K562 (cell line): Measurements from ENCODE around the gene HPS4. TPM values are rescaled to one million over a fixed set of nuclear protein-coding genes. Genes with fewer than 3 reads are reported as not detected.

Source experiments
- ATAC-seq: fragments of 200-7000 bp; cut with Tn5 transposase; 3 replicates; pipeline ENCODE4 v1.9.1; 2020; ENCODE audit warnings: moderate library complexity
- BruUV-seq: library from RNA; stranded (reverse); fragments of 400-500 nt; replicated peaks from 2 replicates; lab custom pipeline; 2021; lab: Mats Ljungman, UMichigan
- CTCF ChIA-PET: fragments of 300-600 bp; formaldehyde crosslinking; extraction: SDS; loops from one replicate; lab custom pipeline; 2021; ENCODE audit warnings: low intra/inter-chr PET ratio; lab: Yijun Ruan, JAX
- POLR2A ChIA-PET: fragments of 300-600, 350-650 bp; sonication (Branson Sonifier 250); formaldehyde crosslinking; extraction: SDS; loops from one replicate; lab custom pipeline; 2021; ENCODE audit warnings: antibody characterized with exemption, inconsistent platforms; lab: Yijun Ruan, JAX
- DNase-seq, 4 experiments: peaks; one replicate each; pipeline versions ENCODE4 v3.0.0 to v3.0.0-alpha.2; 2011 to 2018; ENCODE audit warnings: low spot score in 3 of 4, mixed read lengths in 3 of 4; ENCODE audit errors: extremely low read depth in 1 of 4
- FAIRE-seq: peaks from 2 replicates; lab custom pipeline; 2011; peaks lifted over from hg19 to GRCh38; lab: Jason Lieb, UNC
- H2AFZ ChIP-seq: 2 replicates; pipeline ENCODE4 v1.6.0; 2011; ENCODE audit warnings: low read depth, low read length, control low read depth, inconsistent platforms
- H3K27ac ChIP-seq: fragments of 200-600 bp; 3 replicates; pipeline ENCODE4 v1.8.0; 2011; ENCODE audit warnings: low read depth, mild to moderate bottlenecking, control low read depth, inconsistent platforms, low read length, moderate library complexity, mixed read lengths; ENCODE audit errors: extremely low read depth
- H3K27me3 ChIP-seq, 2 experiments: fragments of 300-600 bp in 1 of 2; 2 replicates in 1 of 2; 3 replicates in 1 of 2; pipeline versions ENCODE4 v1.6.0 to v1.8.0; 2011; ENCODE audit warnings: inconsistent platforms in 2 of 2, low read length in 2 of 2, mild to moderate bottlenecking in 1 of 2, mixed read lengths in 1 of 2, moderate library complexity in 1 of 2; ENCODE audit not compliant: control insufficient read depth in 2 of 2, insufficient read depth in 2 of 2
- H3K36me3 ChIP-seq: fragments of 300-600 bp; 3 replicates; pipeline ENCODE4 v1.8.0; 2011; ENCODE audit warnings: mild to moderate bottlenecking, low read length, inconsistent platforms; ENCODE audit not compliant: control insufficient read depth, insufficient read depth
- H3K4me1 ChIP-seq, 2 experiments: fragments of 200-600 bp in 1 of 2; replicated peaks in 1 of 2; 2 replicates in 1 of 2; 3 replicates in 1 of 2; pipeline versions ENCODE4 v1.5.1 to v1.8.0; 2011; ENCODE audit warnings: inconsistent platforms in 2 of 2, low read length in 2 of 2, mild to moderate bottlenecking in 1 of 2, mixed read lengths in 1 of 2, moderate library complexity in 1 of 2; ENCODE audit not compliant: control insufficient read depth in 2 of 2, insufficient read depth in 2 of 2
- H3K4me2 ChIP-seq: 2 replicates; pipeline ENCODE4 v1.6.1; 2011; ENCODE audit warnings: low read length, control low read depth, inconsistent platforms, mixed read lengths; ENCODE audit not compliant: insufficient read depth
- H3K4me3 ChIP-seq: fragments of 200-600 bp; sonication (generic), shearing (Covaris generic); 2 replicates; pipeline ENCODE4 v1.5.1; 2016; ENCODE audit warnings: control low read depth, inconsistent platforms
- H3K79me2 ChIP-seq: fragments of 200-600 bp; 3 replicates; pipeline ENCODE4 v1.8.0; 2011; ENCODE audit warnings: low read length, inconsistent platforms; ENCODE audit not compliant: control insufficient read depth, insufficient read depth
- H3K9ac ChIP-seq, 2 experiments: 2 replicates each; pipeline versions ENCODE4 v1.6.0 to v1.6.1; 2011; ENCODE audit warnings: low read depth in 2 of 2, low read length in 2 of 2, control low read depth in 1 of 2, inconsistent platforms in 1 of 2, mild to moderate bottlenecking in 1 of 2, mixed read lengths in 1 of 2; ENCODE audit not compliant: insufficient read depth in 1 of 2
- H3K9me1 ChIP-seq: one replicate; pipeline ENCODE4 v1.6.0; 2011; ENCODE audit warnings: inconsistent platforms, mild to moderate bottlenecking, low read length, moderate library complexity; ENCODE audit not compliant: control insufficient read depth, insufficient read depth
- H3K9me3 ChIP-seq: replicated peaks from 2 replicates; pipeline ENCODE4 v1.5.1; 2011; ENCODE audit warnings: low read depth, low read length, inconsistent platforms; ENCODE audit not compliant: control insufficient read depth, insufficient read depth
- H4K20me1 ChIP-seq: replicated peaks from 2 replicates; pipeline ENCODE4 v1.6.1; 2011; ENCODE audit warnings: low read length, inconsistent platforms, mixed read lengths; ENCODE audit not compliant: control insufficient read depth, insufficient read depth
- ELF4 ChIP-seq: fragments of 450-650 bp; formaldehyde crosslinking; IDR thresholded peaks from 2 replicates; pipeline ENCODE4 v1.4.0; 2022; ENCODE audit warnings: missing genetic modification characterization
- HMG20B ChIP-seq: fragments of 250-450 bp; sonication (Bioruptor Pico); IDR thresholded peaks from 2 replicates; pipeline ENCODE4 v1.5.0; 2021; ENCODE audit warnings: mild to moderate bottlenecking
- NCOA1 ChIP-seq: fragments of 450-650 bp; IDR thresholded peaks from 2 replicates; pipeline ENCODE4 v1.6.1; 2016; ENCODE audit warnings: low read depth
- PHF20 ChIP-seq: fragments of 450-650 bp; IDR thresholded peaks from 2 replicates; pipeline ENCODE4 v1.6.1; 2018; ENCODE audit not compliant: partially characterized antibody
- RAD21 ChIP-seq, 2 experiments: fragments of 250-450 bp in 1 of 2; fragments of 450-650 bp in 1 of 2; sonication (Bioruptor Pico) in 1 of 2; formaldehyde crosslinking in 1 of 2; IDR thresholded peaks in 1 of 2; conservative IDR thresholded peaks in 1 of 2; 2 replicates each; pipeline versions ENCODE4 v1.4.0 to v1.8.0; 2020 to 2022; ENCODE audit warnings: mild to moderate bottlenecking in 2 of 2, moderate library complexity in 1 of 2
- SMC3 ChIP-seq: conservative IDR thresholded peaks from 2 replicates; pipeline ENCODE4 v1.6.1; 2011; ENCODE audit warnings: low read depth, low read length, improper control_type of control experiment; ENCODE audit not compliant: insufficient read depth
- SNRNP70 ChIP-seq: fragments of 200-400 bp; formaldehyde crosslinking; optimal IDR thresholded peaks from 2 replicates; pipeline ENCODE3; 2017; ENCODE audit warnings: low read depth, low read length
- SUPT5H ChIP-seq: fragments of 450-650 bp; IDR thresholded peaks from 2 replicates; pipeline ENCODE4 v1.6.1; 2016
- XRCC3 ChIP-seq: fragments of 450-650 bp; IDR thresholded peaks from 2 replicates; pipeline ENCODE4 v1.6.1; 2017; ENCODE audit warnings: mild to moderate bottlenecking, moderate library complexity
- WGBS: fragments of 100-300 bp; shearing (Covaris generic); methylation state at CpG from one replicate; pipeline ENCODE4 v1.1.6; 2016; ENCODE audit warnings: low coverage, mixed read lengths; ENCODE audit not compliant: insufficient coverage; ENCODE audit errors: missing lambda C conversion rate; 5-methylcytosine and 5-hydroxymethylcytosine counted together
- in situ Hi-C: fragments of 300-500 bp; cut with MboI; formaldehyde crosslinking; loops from 4 replicates; pipeline ENCODE4 v1.15.0; 2018; ENCODE audit warnings: inconsistent platforms, mixed read lengths
- intact Hi-C: fragments of 100-400 bp; cut with micrococcal nuclease; formaldehyde crosslinking; loops from 2 replicates; pipeline ENCODE4 v1.14.2; 2022
- polyA plus RNA-seq, 8 experiments: library from polyadenylated mRNA; depleted of rRNA in 4 of 8; stranded (reverse) in 5 of 8; unstranded in 3 of 8; fragments of >200 nt; fragmentation: Nextera tagmentation in 2 of 8; fragmentation: Illumina TruSeq in 1 of 8; extraction: Ambion mirVana in 2 of 8; extraction: Trizol in 1 of 8; gene quantifications; 2 replicates each; pipeline versions ENCODE4 v1.2.1 to v1.2.3, GENCODE V29; 2011 to 2014; ENCODE audit warnings: inconsistent platforms in 1 of 8, missing spikeins in 1 of 8
- total RNA-seq, 7 experiments: library from RNA; depleted of rRNA in 6 of 7; stranded (reverse); fragments of >200 nt in 6 of 7; fragmentation: Illumina TruSeq in 2 of 7; extraction: Trizol in 2 of 7; gene quantifications; 2 replicates each; pipeline versions ENCODE4 v1.2.1 to v1.2.3, GENCODE V29; 2011 to 2021; ENCODE audit warnings: low replicate concordance in 1 of 7
- TF ChIP-seq, protein P1 (sequence below), 2 experiments: fragments of 250-450 bp in 1 of 2; fragments of 450-650 bp in 1 of 2; sonication (Bioruptor Pico) in 1 of 2; IDR thresholded peaks; 2 replicates each; pipeline versions ENCODE4 v1.6.1 to v1.8.0; 2016 to 2021; ENCODE audit warnings: mild to moderate bottlenecking in 2 of 2, moderate library complexity in 2 of 2, missing compliant biosample characterization in 1 of 2, missing genetic modification characterization in 1 of 2
- TF ChIP-seq, protein P2 (sequence below), 2 experiments: fragments of 450-650 bp; formaldehyde crosslinking in 1 of 2; IDR thresholded peaks; 2 replicates each; pipeline versions ENCODE4 v1.4.0 to v1.6.1; 2014 to 2020; ENCODE audit warnings: mild to moderate bottlenecking in 2 of 2, borderline replicate concordance in 1 of 2, low read depth in 1 of 2

HPS4 gene
- total and polyA plus RNA-seq, 9 of the 15 experiments (the other 6 are each of a cell fraction or from before 2014, with no cell fraction given): 12.8 to 29.2 (median 25.3) TPM

DNA sequence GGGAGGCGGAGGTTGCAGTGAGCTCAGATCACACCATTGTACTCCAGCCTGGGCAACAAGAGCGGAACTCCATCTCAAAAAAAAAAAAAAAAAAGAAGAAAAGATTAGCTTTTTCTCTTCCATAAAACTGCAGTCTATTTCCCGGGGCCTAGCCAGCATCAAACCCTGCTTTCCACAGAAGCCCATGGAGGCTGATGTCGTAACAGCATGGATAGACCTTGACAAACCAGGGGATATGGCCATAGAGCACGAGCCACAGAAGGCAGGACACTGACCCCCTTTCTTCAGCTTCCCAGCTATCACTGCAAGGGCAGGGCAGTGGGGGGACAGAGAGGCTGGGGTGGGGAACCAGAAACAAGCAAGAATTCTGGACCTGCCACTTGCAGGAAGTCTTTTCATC lies 21.5 kb downstream of the HPS4 start (continued):
- no peak for TF ChIP-seq ELF4 (CRISPR knock-in tag)

DNA sequence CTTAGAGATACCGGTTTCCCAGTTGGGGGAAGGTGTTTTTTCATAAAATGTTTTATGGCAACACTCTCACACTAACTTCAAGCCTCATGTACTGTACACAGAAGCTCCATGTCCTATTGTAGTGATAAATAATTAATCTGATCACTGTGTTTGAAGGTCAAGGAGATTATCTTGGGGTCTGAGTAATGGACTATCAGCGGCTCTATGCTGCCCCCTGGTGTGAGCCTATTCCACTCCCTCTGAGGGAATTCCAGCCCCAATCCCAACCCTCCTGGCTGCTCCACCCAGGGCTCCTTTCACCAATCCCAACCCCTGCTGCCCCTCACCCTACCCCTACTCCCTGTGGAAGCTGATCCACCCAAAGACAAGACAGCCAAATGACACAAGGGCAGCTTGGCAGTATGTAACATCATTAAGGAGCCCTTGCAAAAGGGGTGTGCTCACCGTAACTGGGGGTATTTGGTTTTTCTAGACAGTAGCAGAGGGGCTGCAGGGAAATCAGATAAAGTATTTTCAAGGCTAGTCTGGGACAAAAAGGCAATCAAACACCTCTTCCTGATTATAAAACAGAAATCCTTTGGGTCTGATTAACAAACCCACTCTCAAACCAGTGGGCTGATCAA lies 22.3 kb downstream of the HPS4 start:
- ATAC-seq (peak; percentile 89), DNase-seq (peak; percentile 51 to 55 (median 52)), FAIRE-seq (peak; percentile 70)
- no peaks in the 10 kb centered on the region; the same call in 1 of the 2 replicates for H4K20me1 ChIP-seq
- BruUV-seq: no TSS peak
- CTCF ChIA-PET: interaction anchor here (0.9 to 4.0 kb wide), 4 partner anchors 62 to 97 kb away, joined by 3 to 57 read pairs (median 4); no protein-coding TSS in a partner anchor
- no peaks in the 10 kb centered on the region for H3K27me3 ChIP-seq
- H3K9ac ChIP-seq: no peak overlapping the region
- 33% methylated on average over 3 of the region's 3 CpGs for WGBS
- no peak overlapping the region for H3K4me2 ChIP-seq
- no peak overlapping the region for H3K27ac ChIP-seq
- in situ Hi-C loops (loop anchor here (5.0 kb wide), 1 partner anchor 59 kb away; no protein-coding TSS in a partner anchor), intact Hi-C loops (loop anchor here (1.0 kb wide), 1 partner anchor 63 kb away; no protein-coding TSS in a partner anchor)
- POLR2A ChIA-PET: interaction anchor here (0.6 to 1.3 kb wide), 4 partner anchors 18 to 66 kb away, joined by 3 to 4 read pairs (median 3); no protein-coding TSS in a partner anchor
- peaks cover 0 to 5% of the 10 kb centered on the region in 2 experiments; a peak in 3 of 5 replicates for H3K4me1 ChIP-seq
- H2AFZ ChIP-seq: no peak overlapping the region
- no peaks in the 10 kb centered on the region for H3K9me1 ChIP-seq
- no peaks in the 10 kb centered on the region for H3K9me3 ChIP-seq
- peaks cover 83% of the 10 kb centered on the region; the same call in 2 of the 3 replicates for H3K36me3 ChIP-seq
- no peak overlapping the region for H3K4me3 ChIP-seq
- peaks cover 11% of the 10 kb centered on the region; the same call in 1 of the 3 replicates for H3K79me2 ChIP-seq
- TF ChIP-seq PHF20: no peak
- no peak for TF ChIP-seq SUPT5H
- no peak for TF ChIP-seq HMG20B (CRISPR knock-in tag)
- TF ChIP-seq, protein P1, sequence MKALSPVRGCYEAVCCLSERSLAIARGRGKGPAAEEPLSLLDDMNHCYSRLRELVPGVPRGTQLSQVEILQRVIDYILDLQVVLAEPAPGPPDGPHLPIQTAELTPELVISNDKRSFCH (CRISPR knock-in tag; IDR thresholded peaks at IDR 0.05): no peak
- TF ChIP-seq, protein P1 (tag; IDR thresholded peaks at IDR 0.05): 0 out of 2 replicates have a peak, but pooled peaks have one; percentile 39
- no peak for TF ChIP-seq XRCC3
- peak; percentile 77 for TF ChIP-seq SMC3
- TF ChIP-seq RAD21 (CRISPR knock-in tag; conservative IDR thresholded peaks at IDR 0.05 in 1 of 2, IDR thresholded peaks at IDR 0.05 in 1 of 2): peak; percentile 65 to 85
- TF ChIP-seq NCOA1: no peak
- no peak for TF ChIP-seq SNRNP70
- TF ChIP-seq, protein P2, sequence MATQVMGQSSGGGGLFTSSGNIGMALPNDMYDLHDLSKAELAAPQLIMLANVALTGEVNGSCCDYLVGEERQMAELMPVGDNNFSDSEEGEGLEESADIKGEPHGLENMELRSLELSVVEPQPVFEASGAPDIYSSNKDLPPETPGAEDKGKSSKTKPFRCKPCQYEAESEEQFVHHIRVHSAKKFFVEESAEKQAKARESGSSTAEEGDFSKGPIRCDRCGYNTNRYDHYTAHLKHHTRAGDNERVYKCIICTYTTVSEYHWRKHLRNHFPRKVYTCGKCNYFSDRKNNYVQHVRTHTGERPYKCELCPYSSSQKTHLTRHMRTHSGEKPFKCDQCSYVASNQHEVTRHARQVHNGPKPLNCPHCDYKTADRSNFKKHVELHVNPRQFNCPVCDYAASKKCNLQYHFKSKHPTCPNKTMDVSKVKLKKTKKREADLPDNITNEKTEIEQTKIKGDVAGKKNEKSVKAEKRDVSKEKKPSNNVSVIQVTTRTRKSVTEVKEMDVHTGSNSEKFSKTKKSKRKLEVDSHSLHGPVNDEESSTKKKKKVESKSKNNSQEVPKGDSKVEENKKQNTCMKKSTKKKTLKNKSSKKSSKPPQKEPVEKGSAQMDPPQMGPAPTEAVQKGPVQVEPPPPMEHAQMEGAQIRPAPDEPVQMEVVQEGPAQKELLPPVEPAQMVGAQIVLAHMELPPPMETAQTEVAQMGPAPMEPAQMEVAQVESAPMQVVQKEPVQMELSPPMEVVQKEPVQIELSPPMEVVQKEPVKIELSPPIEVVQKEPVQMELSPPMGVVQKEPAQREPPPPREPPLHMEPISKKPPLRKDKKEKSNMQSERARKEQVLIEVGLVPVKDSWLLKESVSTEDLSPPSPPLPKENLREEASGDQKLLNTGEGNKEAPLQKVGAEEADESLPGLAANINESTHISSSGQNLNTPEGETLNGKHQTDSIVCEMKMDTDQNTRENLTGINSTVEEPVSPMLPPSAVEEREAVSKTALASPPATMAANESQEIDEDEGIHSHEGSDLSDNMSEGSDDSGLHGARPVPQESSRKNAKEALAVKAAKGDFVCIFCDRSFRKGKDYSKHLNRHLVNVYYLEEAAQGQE (IDR thresholded peaks at IDR 0.05; ENCODE audit: borderline replicate concordance): peak; percentile 79; the same call in 1 of the 2 replicates
- TF ChIP-seq, protein P2 (CRISPR knock-in tag; IDR thresholded peaks at IDR 0.05; ENCODE audit: low read depth): no peak
